Activated CD4-positive, alpha-beta T cell treated with anti-CD3 and anti-CD28 coated beads for 48 hours (primary cell): ENCODE measurements around the gene C19orf25.

Experiments
- DNase-seq: peaks from one replicate; pipeline ENCODE4 v3.0.0-alpha.2; 2020

Gene C19orf25

DNA sequence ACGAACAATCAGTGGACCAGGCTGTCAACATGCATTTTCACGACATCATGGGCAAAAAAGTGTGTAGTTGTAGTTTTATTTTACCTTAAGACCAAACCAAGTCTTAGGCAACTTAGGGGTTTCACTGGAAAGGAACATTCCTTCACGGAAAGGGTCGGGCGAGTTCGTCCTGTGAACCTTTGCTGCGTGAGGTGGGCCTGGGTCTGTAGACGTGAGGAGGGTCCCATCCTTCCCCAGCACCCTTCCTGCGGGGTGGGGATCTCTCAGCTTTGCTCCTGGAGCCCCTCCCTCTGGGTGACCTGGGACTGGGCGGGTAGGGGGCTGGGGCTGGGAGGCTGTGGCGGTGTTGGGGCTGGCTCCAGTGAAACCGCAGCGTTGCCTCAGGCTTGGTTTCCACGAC lies 53.1 kb downstream of the C19orf25 start:
- DNase-seq, result no peak

GRCh38 chr19:1425102-1425837 lies 53.7 kb downstream of the C19orf25 start:
- DNase-seq, result no peak

DNA sequence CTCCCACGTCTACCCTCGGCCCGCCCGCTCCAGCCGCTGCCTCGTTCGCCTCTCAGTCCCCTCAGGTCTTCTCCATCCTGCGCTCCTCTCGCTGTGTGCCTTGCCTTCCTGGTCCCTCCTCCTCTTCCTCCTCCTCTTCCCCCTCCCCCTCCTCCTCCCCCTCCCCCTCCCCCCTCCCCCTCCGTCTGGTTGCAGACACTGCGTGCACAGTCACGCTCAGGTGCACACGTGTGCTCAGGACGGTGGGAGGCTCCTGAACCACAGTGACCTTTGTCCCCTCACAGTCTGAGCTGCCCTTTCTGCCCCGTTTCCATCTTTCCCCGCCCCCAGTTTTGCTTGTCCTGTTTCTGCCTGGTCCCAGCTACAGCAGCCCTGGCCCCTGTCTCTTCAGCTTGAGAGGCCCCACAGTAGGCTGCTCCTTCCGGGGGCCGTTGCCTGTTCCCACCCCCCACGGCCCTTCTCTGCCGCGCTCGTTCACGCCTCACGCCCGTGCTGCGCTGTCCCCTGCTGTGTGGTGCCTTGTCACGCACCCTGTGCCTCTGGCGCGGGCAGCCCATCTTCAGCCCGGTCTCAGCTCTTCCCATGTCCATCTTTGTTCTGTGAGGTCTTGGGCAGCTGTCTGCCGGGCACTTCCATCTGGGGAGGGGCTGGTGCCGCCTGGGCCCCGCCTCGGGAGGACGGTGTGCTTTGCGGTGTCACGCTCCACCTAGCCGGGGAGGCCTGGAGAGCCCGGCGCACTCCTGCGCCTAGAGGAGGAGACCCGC lies 54.6 kb downstream of the C19orf25 start:
- DNase-seq, result no peak

DNA sequence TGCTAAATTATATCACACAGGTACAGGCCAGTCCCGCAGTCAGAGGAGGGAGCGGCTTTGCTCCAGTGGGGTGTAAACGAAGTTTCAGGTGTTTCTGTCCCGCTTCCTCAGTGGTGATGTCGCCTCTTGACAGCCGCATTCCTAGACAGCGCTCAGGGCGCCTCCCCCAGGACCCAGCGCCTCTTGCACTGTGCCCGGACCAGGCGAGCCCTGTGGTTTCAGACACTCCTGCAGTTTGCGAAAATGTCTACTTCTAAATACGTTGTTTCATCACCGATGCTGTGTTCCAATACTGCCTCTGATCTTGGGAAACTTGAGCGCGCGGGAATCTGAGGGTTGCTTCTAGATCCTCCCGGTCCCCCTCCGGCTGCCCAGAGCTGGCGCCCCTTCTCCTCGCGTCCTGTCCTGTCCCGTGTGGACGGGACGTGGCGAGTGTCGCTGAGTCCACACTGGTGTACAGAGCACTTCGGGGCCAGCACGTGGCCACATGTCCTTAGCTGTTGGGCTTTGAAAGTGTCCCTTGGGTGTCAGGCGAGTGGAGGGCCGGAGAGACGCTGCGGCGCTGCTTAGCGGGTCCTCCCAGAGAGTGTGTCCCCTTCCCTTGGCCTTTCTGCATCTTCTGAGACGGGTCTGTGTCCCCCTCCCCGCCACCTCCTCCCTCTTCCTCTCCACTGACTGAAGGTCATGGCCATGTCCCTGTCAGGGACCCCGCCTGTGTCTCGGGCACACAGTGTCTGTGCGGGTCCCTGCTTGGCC lies 55.4 kb downstream of the C19orf25 start:
- no peak for DNase-seq
